ENCODE results near the gene TVP23C.

DNA sequence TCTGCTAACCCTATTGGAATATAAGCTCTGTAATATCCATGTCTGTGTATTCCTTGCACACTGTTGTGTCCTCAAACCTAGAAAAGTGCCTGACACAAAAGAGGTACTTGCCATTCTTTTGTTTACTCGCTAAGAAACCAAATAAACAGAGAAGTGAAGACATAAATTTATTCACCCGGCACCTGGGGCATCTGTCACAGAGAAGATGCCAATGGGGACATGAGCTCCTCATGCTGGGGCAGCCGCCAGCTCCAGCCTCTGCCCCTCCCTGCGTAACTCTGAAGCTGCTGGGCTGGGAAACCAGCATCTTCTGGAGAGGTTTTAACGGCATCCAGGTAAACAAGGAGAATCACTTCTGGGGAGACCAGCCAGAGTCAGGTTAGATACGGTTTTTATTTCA, 80.8 kb downstream of the TVP23C start:
- TF ChIP-seq, protein P1, sequence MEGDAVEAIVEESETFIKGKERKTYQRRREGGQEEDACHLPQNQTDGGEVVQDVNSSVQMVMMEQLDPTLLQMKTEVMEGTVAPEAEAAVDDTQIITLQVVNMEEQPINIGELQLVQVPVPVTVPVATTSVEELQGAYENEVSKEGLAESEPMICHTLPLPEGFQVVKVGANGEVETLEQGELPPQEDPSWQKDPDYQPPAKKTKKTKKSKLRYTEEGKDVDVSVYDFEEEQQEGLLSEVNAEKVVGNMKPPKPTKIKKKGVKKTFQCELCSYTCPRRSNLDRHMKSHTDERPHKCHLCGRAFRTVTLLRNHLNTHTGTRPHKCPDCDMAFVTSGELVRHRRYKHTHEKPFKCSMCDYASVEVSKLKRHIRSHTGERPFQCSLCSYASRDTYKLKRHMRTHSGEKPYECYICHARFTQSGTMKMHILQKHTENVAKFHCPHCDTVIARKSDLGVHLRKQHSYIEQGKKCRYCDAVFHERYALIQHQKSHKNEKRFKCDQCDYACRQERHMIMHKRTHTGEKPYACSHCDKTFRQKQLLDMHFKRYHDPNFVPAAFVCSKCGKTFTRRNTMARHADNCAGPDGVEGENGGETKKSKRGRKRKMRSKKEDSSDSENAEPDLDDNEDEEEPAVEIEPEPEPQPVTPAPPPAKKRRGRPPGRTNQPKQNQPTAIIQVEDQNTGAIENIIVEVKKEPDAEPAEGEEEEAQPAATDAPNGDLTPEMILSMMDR (IDR thresholded peaks at IDR 0.05): no peak
- TF ChIP-seq POLR2A (IDR thresholded peaks at IDR 0.05): no peak

Data from gastroesophageal sphincter (tissue), 3 donors.